ENCODE measurements around the gene DISC1.

- TF ChIP-seq CTCF (IDR thresholded peaks at IDR 0.05; ENCODE audit: low read depth, low read length) (no peak), MAX (IDR thresholded peaks at IDR 0.05; ENCODE audit: low read depth, low read length) (no peak)
These were observed 331.9 kb downstream of the DISC1 start for GRCh38 chr1:231958448-231958847.

Data from NB4 (cell line).